ENCODE results near the gene SUSD4.

The SUSD4 gene

GRCh38 chr1:223332997-223333396 is 31.0 kb downstream of the SUSD4 start:
- Histone ChIP-seq H3K27ac (no peak overlapping the region), H3K27me3 (ENCODE audit: insufficient read depth, low read depth) (no peaks in the 10 kb centered on the region), H3K4me2 (no peak overlapping the region), H3K79me2 (ENCODE audit: insufficient read depth, low read depth) (no peaks in the 10 kb centered on the region), H3K4me3 (IDR thresholded peaks at IDR 0.05; ENCODE audit: insufficient read depth, low read depth, low read length) (no peak overlapping the region), H4K20me1 (ENCODE audit: insufficient read depth) (no peaks in the 10 kb centered on the region), H3K4me1 (ENCODE audit: low read depth, poor library complexity, severe bottlenecking) (no peaks in the 10 kb centered on the region), H3K9ac (no peak overlapping the region), H3K36me3 (ENCODE audit: insufficient read depth) (no peaks in the 10 kb centered on the region), H2AFZ (ENCODE audit: low read depth) (no peak overlapping the region)
- TF ChIP-seq CTCF (conservative IDR thresholded peaks at IDR 0.05; ENCODE audit: low read depth, low read length): no peak

GRCh38 chr1:223331929-223332328 is 32.0 kb downstream of the SUSD4 start:
- Histone ChIP-seq H2AFZ (ENCODE audit: low read depth) (no peak overlapping the region), H3K4me2 (no peak overlapping the region), H3K79me2 (ENCODE audit: insufficient read depth, low read depth) (no peaks in the 10 kb centered on the region), H4K20me1 (ENCODE audit: insufficient read depth) (no peaks in the 10 kb centered on the region), H3K4me1 (ENCODE audit: low read depth, poor library complexity, severe bottlenecking) (no peaks in the 10 kb centered on the region), H3K4me3 (IDR thresholded peaks at IDR 0.05; ENCODE audit: insufficient read depth, low read depth, low read length) (no peak overlapping the region), H3K27me3 (ENCODE audit: insufficient read depth, low read depth) (no peaks in the 10 kb centered on the region), H3K27ac (no peak overlapping the region), H3K9ac (no peak overlapping the region), H3K36me3 (ENCODE audit: insufficient read depth) (no peaks in the 10 kb centered on the region)
- TF ChIP-seq CTCF (conservative IDR thresholded peaks at IDR 0.05; ENCODE audit: low read depth, low read length): no peak

- Histone ChIP-seq H3K27me3 (ENCODE audit: insufficient read depth, low read depth) (no peaks in the 10 kb centered on the region), H4K20me1 (ENCODE audit: insufficient read depth) (no peaks in the 10 kb centered on the region), H3K4me3 (IDR thresholded peaks at IDR 0.05; ENCODE audit: insufficient read depth, low read depth, low read length) (no peak overlapping the region), H2AFZ (ENCODE audit: low read depth) (no peak overlapping the region), H3K4me2 (no peak overlapping the region), H3K27ac (no peak overlapping the region), H3K9ac (no peak overlapping the region), H3K36me3 (ENCODE audit: insufficient read depth) (no peaks in the 10 kb centered on the region), H3K4me1 (ENCODE audit: low read depth, poor library complexity, severe bottlenecking) (no peaks in the 10 kb centered on the region), H3K79me2 (ENCODE audit: insufficient read depth, low read depth) (no peaks in the 10 kb centered on the region)
- no peak for TF ChIP-seq CTCF (conservative IDR thresholded peaks at IDR 0.05; ENCODE audit: low read depth, low read length)
Observed at GRCh38 chr1:223331301-223331700, 32.7 kb downstream of the SUSD4 start.

- H3K4me3 ChIP-seq (IDR thresholded peaks at IDR 0.05; ENCODE audit: insufficient read depth, low read depth, low read length): no peak overlapping the region
Observed at GRCh38 chr1:223330466-223330865, 33.5 kb downstream of the SUSD4 start.

More at GRCh38 chr1:223330466-223330865, 33.5 kb downstream of the SUSD4 start:
- H3K9ac ChIP-seq: no peak overlapping the region
- no peak for TF ChIP-seq CTCF (conservative IDR thresholded peaks at IDR 0.05; ENCODE audit: low read depth, low read length)
- H2AFZ ChIP-seq (ENCODE audit: low read depth): no peak overlapping the region
- H3K4me1 ChIP-seq (ENCODE audit: low read depth, poor library complexity, severe bottlenecking): no peaks in the 10 kb centered on the region
- no peak overlapping the region for H3K4me2 ChIP-seq
- H3K79me2 ChIP-seq (ENCODE audit: insufficient read depth, low read depth): no peaks in the 10 kb centered on the region
- H4K20me1 ChIP-seq (ENCODE audit: insufficient read depth): no peaks in the 10 kb centered on the region
- H3K27ac ChIP-seq: no peak overlapping the region
- H3K27me3 ChIP-seq (ENCODE audit: insufficient read depth, low read depth): no peaks in the 10 kb centered on the region
- no peaks in the 10 kb centered on the region for H3K36me3 ChIP-seq (ENCODE audit: insufficient read depth)
